Ectodermal cell (in vitro differentiated cells): ENCODE results near the gene SCUBE2.

Experiments used
- H3K27ac ChIP-seq: 2 replicates; pipeline ENCODE4 v1.7.0; 2013; ENCODE audit warnings: mild to moderate bottlenecking, low read depth, low read length; ENCODE audit not compliant: insufficient read depth, poor library complexity, severe bottlenecking
- H3K27me3 ChIP-seq: 2 replicates; pipeline ENCODE4 v1.7.0; 2013; ENCODE audit warnings: mild to moderate bottlenecking, low read length; ENCODE audit not compliant: insufficient read depth, control insufficient read depth, poor library complexity, severe bottlenecking
- H3K36me3 ChIP-seq: one replicate; pipeline ENCODE4 v1.7.0; 2013; ENCODE audit warnings: low read length; ENCODE audit not compliant: control insufficient read depth, insufficient read depth
- H3K4me1 ChIP-seq: one replicate; pipeline ENCODE4 v1.7.0; 2013; ENCODE audit warnings: low read length; ENCODE audit not compliant: control insufficient read depth, insufficient read depth
- H3K4me3 ChIP-seq: 2 replicates; pipeline ENCODE4 v1.7.0; 2013; ENCODE audit warnings: low read depth, low read length, control low read depth; ENCODE audit not compliant: insufficient read depth
- H3K9me3 ChIP-seq: 2 replicates; pipeline ENCODE4 v1.7.0; 2013; ENCODE audit warnings: mild to moderate bottlenecking, low read length, moderate library complexity; ENCODE audit not compliant: control insufficient read depth
- WGBS, 2 experiments: methylation state at CpG; one replicate each; pipeline ENCODE4 v1.1.7; 2013; ENCODE audit warnings: missing lambda C conversion rate in 2 of 2; 5-methylcytosine and 5-hydroxymethylcytosine counted together

SCUBE2 gene

GRCh38 chr11:9130297-9130696 is 38.9 kb upstream of the SCUBE2 start:
- Histone ChIP-seq H3K27ac (no peak overlapping the region), H3K27me3 (no peaks in the 10 kb centered on the region), H3K36me3 (no peaks in the 10 kb centered on the region), H3K4me3 (no peak overlapping the region), H3K9me3 (no peaks in the 10 kb centered on the region), H3K4me1 (no peaks in the 10 kb centered on the region)
- WGBS, 2 experiments, result 97 to 98% methylated on average over 1 of the region's 1 CpG

- H3K4me3 ChIP-seq, result no peak overlapping the region
- WGBS, 2 experiments, result 91 to 95% methylated on average over 1 to 2 of the region's 2 CpGs
- H3K4me1 ChIP-seq, result no peaks in the 10 kb centered on the region
- no peaks in the 10 kb centered on the region for H3K9me3 ChIP-seq
- no peaks in the 10 kb centered on the region for H3K27me3 ChIP-seq
- H3K36me3 ChIP-seq, result no peaks in the 10 kb centered on the region
- no peak overlapping the region for H3K27ac ChIP-seq
These were observed 35.2 kb upstream of the SCUBE2 start for GRCh38 chr11:9126636-9127035.

GRCh38 chr11:9125185-9125886 is 33.9 kb upstream of the SCUBE2 start:
- Histone ChIP-seq H3K27ac (no peak overlapping the region), H3K27me3 (no peaks in the 10 kb centered on the region), H3K4me1 (no peaks in the 10 kb centered on the region), H3K36me3 (no peaks in the 10 kb centered on the region), H3K9me3 (no peaks in the 10 kb centered on the region), H3K4me3 (no peak overlapping the region)
- WGBS, 2 experiments, result 92 to 95% methylated on average over 2 of the region's 2 CpGs

- H3K4me1 ChIP-seq, result no peaks in the 10 kb centered on the region
- 94 to 97% methylated on average over 1 of the region's 2 CpGs for WGBS, 2 experiments
- H3K4me3 ChIP-seq, result no peak overlapping the region
- no peaks in the 10 kb centered on the region for H3K9me3 ChIP-seq
- H3K27me3 ChIP-seq, result no peaks in the 10 kb centered on the region
- H3K27ac ChIP-seq, result no peak overlapping the region
- H3K36me3 ChIP-seq, result no peaks in the 10 kb centered on the region
These were observed 32.4 kb upstream of the SCUBE2 start for GRCh38 chr11:9123595-9124304.

- Histone ChIP-seq H3K27ac (no peak overlapping the region), H3K27me3 (no peaks in the 10 kb centered on the region), H3K9me3 (no peaks in the 10 kb centered on the region), H3K36me3 (no peaks in the 10 kb centered on the region), H3K4me3 (no peak overlapping the region), H3K4me1 (no peaks in the 10 kb centered on the region)
- 91 to 95% methylated on average over 2 of the region's 2 CpGs for WGBS, 2 experiments
These were observed 30.0 kb upstream of the SCUBE2 start for GRCh38 chr11:9121469-9121796.

GRCh38 chr11:9120664-9121468 is 29.5 kb upstream of the SCUBE2 start:
- Histone ChIP-seq H3K27me3 (no peaks in the 10 kb centered on the region), H3K9me3 (no peaks in the 10 kb centered on the region), H3K27ac (no peak overlapping the region), H3K4me1 (no peaks in the 10 kb centered on the region), H3K36me3 (no peaks in the 10 kb centered on the region), H3K4me3 (no peak overlapping the region)
- WGBS, 2 experiments, result 58 to 59% methylated on average over 9 of the region's 9 CpGs

GRCh38 chr11:9118277-9118676 is 26.9 kb upstream of the SCUBE2 start:
- H3K4me1 ChIP-seq, result no peaks in the 10 kb centered on the region
- no peak overlapping the region for H3K27ac ChIP-seq
- H3K36me3 ChIP-seq, result no peaks in the 10 kb centered on the region
- 87 to 93% methylated on average over 2 of the region's 2 CpGs for WGBS, 2 experiments
- no peaks in the 10 kb centered on the region for H3K27me3 ChIP-seq
- H3K4me3 ChIP-seq, result no peak overlapping the region
- no peaks in the 10 kb centered on the region for H3K9me3 ChIP-seq

GRCh38 chr11:9112075-9112474 is 20.7 kb upstream of the SCUBE2 start:
- H3K4me3 ChIP-seq, result no peak overlapping the region
- no peak overlapping the region for H3K27ac ChIP-seq
- no peaks in the 10 kb centered on the region for H3K27me3 ChIP-seq
- 95 to 100% methylated on average over 1 to 2 of the region's 2 CpGs for WGBS, 2 experiments
- no peaks in the 10 kb centered on the region for H3K9me3 ChIP-seq
- H3K4me1 ChIP-seq, result no peaks in the 10 kb centered on the region
- no peaks in the 10 kb centered on the region for H3K36me3 ChIP-seq

- 95 to 96% methylated on average over 2 to 3 of the region's 3 CpGs for WGBS, 2 experiments
- H3K4me3 ChIP-seq, result no peak overlapping the region
- no peak overlapping the region for H3K27ac ChIP-seq
These were observed 18.7 kb upstream of the SCUBE2 start for GRCh38 chr11:9109858-9110731.

More at GRCh38 chr11:9109858-9110731, 18.7 kb upstream of the SCUBE2 start:
- Histone ChIP-seq H3K36me3 (no peaks in the 10 kb centered on the region), H3K9me3 (no peaks in the 10 kb centered on the region), H3K4me1 (no peaks in the 10 kb centered on the region), H3K27me3 (no peaks in the 10 kb centered on the region)
